HUES48 (cell line): ENCODE results near the gene ZBTB2.
"Not testable (repeated sequence)": the region's sequence is repeated elsewhere in the genome, so short reads cannot be mapped to it uniquely, and the experiment has no call there.

ENCODE experiments used
- H3K27ac ChIP-seq: one replicate; pipeline ENCODE4 v1.7.0; 2013; ENCODE audit warnings: low read depth, low read length, inconsistent platforms
- H3K27me3 ChIP-seq: 2 replicates; pipeline ENCODE4 v1.6.1; 2013; ENCODE audit warnings: mild to moderate bottlenecking, low read length; ENCODE audit not compliant: control insufficient read depth, insufficient read depth
- H3K36me3 ChIP-seq: 2 replicates; pipeline ENCODE4 v1.6.1; 2013; ENCODE audit warnings: low read length; ENCODE audit not compliant: control insufficient read depth, insufficient read depth
- H3K4me1 ChIP-seq: 2 replicates; pipeline ENCODE4 v1.6.1; 2013; ENCODE audit warnings: mild to moderate bottlenecking, low read length; ENCODE audit not compliant: control insufficient read depth, insufficient read depth
- H3K4me3 ChIP-seq: 2 replicates; pipeline ENCODE4 v1.5.1; 2013; ENCODE audit warnings: mild to moderate bottlenecking, low read depth, low read length
- H3K9ac ChIP-seq: 2 replicates; pipeline ENCODE4 v1.6.1; 2013; ENCODE audit warnings: mild to moderate bottlenecking, low read depth, low read length, moderate library complexity
- H3K9me3 ChIP-seq: 2 replicates; pipeline ENCODE4 v1.6.1; 2013; ENCODE audit warnings: low read length; ENCODE audit not compliant: control insufficient read depth, insufficient read depth

ZBTB2 gene

DNA sequence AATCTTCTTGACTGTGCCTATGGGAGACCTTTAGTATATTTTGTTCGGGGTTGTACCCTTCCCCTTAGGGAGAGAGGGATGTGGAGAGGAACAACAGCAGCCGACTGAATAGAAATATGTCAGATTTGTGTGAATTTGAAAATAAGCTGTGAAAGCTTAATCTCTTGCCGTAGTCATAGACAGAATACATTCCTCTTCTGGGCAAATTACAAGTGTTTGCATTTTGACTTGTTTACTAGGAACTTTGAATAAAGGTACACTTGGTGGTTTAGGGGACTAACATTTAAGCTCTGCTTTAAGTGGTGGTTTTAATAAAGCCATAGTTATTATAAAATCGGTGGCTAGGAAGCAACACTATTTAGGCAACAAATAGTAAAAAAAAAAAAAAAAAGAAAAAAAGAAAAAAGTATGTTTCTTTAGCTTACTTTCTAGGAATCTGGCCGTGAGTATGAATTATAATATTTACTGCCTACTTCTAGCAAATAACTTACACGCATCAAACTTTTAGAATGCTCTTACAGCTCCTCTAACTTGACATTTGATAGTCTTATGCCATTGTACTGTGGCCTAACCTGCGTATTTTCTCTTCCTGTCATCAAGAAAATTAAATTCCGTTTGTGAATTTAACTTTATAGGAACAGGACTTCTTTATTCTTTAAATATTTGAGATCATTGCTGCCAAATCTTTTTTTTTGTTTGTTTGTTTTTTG, 65.1 kb downstream of the ZBTB2 start:
- H3K27ac ChIP-seq: no peak overlapping the region
- peak overlapping the region; percentile 80 for H3K4me3 ChIP-seq
- H3K4me1 ChIP-seq: peaks cover 14% of the 10 kb centered on the region
- H3K9ac ChIP-seq: no peak overlapping the region
- no peaks in the 10 kb centered on the region for H3K36me3 ChIP-seq
- H3K27me3 ChIP-seq: peaks cover 13% of the 10 kb centered on the region
- no peaks in the 10 kb centered on the region for H3K9me3 ChIP-seq

GRCh38 chr6:151325075-151326050, 66.0 kb downstream of the ZBTB2 start:
- H3K9me3 ChIP-seq: no peaks in the 10 kb centered on the region
- no peak overlapping the region for H3K27ac ChIP-seq
- H3K27me3 ChIP-seq: peaks cover 13% of the 10 kb centered on the region
- peaks cover 14% of the 10 kb centered on the region for H3K4me1 ChIP-seq
- peak overlapping the region; percentile 59; the same call in 1 of the 2 replicates for H3K9ac ChIP-seq
- no peaks in the 10 kb centered on the region for H3K36me3 ChIP-seq
- peak overlapping the region; percentile 80 for H3K4me3 ChIP-seq

DNA sequence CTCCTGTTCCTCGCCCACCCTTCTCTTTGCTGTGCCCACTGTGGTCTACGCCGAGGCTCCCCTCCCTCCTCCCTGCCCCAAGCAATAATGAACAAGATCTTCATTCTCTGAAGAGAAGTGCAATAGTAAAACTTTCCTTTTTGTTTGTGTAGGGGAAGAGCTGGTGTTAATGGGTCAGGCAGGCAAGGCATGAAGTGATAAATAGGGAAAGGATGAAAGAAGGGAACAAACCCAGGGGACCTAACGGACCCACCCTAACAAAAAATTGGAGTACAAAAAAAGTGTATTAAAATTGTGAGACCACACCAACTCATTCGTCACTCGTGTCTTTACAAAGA, 66.9 kb downstream of the ZBTB2 start:
- peaks cover 14% of the 10 kb centered on the region for H3K4me1 ChIP-seq
- no peaks in the 10 kb centered on the region for H3K9me3 ChIP-seq
- H3K27ac ChIP-seq: no peak overlapping the region
- peaks cover 13% of the 10 kb centered on the region for H3K27me3 ChIP-seq
- H3K36me3 ChIP-seq: no peaks in the 10 kb centered on the region
- H3K4me3 ChIP-seq: no peak overlapping the region
- no peak overlapping the region for H3K9ac ChIP-seq

DNA sequence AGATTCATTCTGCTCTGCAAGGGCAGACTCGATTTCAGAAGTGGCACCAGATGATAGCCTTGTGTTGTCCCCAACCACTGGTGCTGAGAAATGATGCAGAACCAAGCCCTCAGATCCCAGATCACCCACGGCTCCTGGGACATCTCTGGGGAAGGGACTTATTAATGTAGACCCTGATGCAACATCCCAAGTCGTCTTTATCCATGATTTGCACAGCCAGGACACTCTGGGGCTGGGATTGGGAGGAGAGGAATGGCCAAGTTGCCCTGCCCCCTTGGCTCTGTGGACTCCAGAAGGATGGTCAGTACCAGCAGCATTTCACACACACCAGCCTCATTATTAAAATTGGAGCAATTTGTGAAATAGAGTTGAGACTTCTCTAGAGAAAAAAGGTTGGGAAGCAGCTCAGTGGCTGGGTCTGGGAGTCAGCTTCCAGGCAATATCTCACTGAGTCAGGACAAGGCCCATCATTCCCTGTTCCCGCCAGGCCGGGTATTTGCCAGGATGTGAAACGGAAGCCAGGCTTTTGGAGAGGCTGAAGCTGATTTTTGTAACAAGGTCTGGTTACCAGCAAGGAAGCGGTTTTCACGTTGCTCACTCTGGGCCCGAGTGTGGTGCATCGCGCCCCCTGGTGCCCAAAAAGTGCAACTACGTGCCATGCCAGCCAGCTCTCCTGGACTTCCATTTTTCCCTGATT, 67.4 kb downstream of the ZBTB2 start:
- Histone ChIP-seq H3K27me3 (peaks cover 13% of the 10 kb centered on the region), H3K36me3 (no peaks in the 10 kb centered on the region), H3K4me3 (no peak overlapping the region), H3K27ac (peak overlapping the region; percentile 16), H3K9me3 (no peaks in the 10 kb centered on the region), H3K4me1 (peaks cover 14% of the 10 kb centered on the region), H3K9ac (no peak overlapping the region)

DNA sequence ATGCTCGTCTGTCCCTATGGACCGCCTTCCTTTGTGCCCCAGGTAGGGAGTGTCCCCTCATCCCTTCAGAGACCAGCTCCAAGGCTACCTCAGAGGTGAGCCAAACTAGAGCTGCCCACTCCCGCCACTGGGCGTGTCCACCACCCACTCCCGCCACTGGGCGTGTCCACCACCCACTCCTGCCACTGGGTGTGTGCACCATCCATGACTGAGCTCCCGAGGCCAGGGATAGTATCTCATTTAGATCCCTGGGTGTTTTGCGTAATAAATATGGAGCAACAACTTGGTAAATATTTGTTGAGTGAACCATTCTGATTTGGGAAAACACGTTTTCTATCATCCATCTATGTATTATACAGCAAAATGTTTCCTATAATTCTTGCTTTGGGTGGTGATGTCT, 68.8 kb downstream of the ZBTB2 start:
- H3K4me3 ChIP-seq: no peak overlapping the region
- peaks cover 13% of the 10 kb centered on the region for H3K27me3 ChIP-seq
- H3K4me1 ChIP-seq: peaks cover 14% of the 10 kb centered on the region
- no peaks in the 10 kb centered on the region for H3K9me3 ChIP-seq
- H3K36me3 ChIP-seq: no peaks in the 10 kb centered on the region; the same call in 1 of the 2 replicates
- no peak overlapping the region for H3K9ac ChIP-seq
- no peak overlapping the region for H3K27ac ChIP-seq

DNA sequence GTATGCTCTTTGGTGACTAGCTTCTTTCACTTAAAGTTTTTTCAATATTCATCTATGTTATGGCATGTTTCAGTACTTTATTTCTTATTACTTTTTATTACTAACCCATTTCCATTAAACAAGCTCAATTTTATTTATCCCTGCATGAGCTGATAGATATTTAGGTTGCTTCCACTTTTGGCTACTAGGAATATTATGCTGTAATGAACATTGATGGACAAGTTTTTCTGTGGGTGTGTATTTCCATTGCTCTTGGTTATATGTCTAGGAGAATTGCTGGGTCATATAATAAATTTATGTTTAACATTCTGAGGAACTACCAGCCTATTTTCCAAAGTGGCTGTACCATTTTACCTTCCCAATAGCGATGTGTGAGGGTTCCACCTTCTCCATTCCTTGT, 69.9 kb downstream of the ZBTB2 start:
- Histone ChIP-seq H3K4me3 (no peak overlapping the region), H3K27me3 (peaks cover 13% of the 10 kb centered on the region), H3K9me3 (no peaks in the 10 kb centered on the region), H3K9ac (no peak overlapping the region), H3K27ac (no peak overlapping the region), H3K4me1 (peaks cover 14% of the 10 kb centered on the region), H3K36me3 (no peaks in the 10 kb centered on the region; the same call in 1 of the 2 replicates)

DNA sequence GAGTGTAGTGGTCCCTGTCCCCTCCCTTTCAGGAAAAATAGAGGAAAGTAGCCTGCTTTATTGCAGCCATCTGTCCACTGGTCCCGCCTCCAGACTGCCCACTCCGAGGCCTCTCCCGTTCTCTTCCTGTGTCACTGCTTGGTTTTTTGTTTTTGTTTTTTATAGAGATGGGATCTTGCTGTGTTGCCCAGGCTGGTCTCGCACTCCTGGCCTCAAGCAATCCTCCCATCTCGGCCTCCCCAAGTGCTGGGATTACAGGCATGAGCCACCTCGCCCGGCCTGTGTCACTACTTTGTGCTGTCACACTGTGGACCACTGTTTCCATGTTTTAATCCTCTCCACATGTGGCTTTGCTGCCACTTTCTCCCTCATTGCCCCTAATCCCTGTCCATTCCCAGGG, 71.2 kb downstream of the ZBTB2 start:
- no peak overlapping the region for H3K27ac ChIP-seq
- H3K9ac ChIP-seq: no peak overlapping the region
- no peaks in the 10 kb centered on the region for H3K9me3 ChIP-seq
- H3K27me3 ChIP-seq: peaks cover 7% of the 10 kb centered on the region
- H3K4me3 ChIP-seq: no peak overlapping the region
- H3K36me3 ChIP-seq: no peaks in the 10 kb centered on the region; the same call in 1 of the 2 replicates
- peaks cover 9% of the 10 kb centered on the region for H3K4me1 ChIP-seq

GRCh38 chr6:151317995-151318365, 73.4 kb downstream of the ZBTB2 start:
- Histone ChIP-seq H3K27ac (no peak overlapping the region), H3K27me3 (no peaks in the 10 kb centered on the region), H3K9ac (no peak overlapping the region), H3K36me3 (no peaks in the 10 kb centered on the region; the same call in 1 of the 2 replicates), H3K4me1 (peaks cover 7% of the 10 kb centered on the region), H3K9me3 (no peaks in the 10 kb centered on the region), H3K4me3 (no peak overlapping the region)

DNA sequence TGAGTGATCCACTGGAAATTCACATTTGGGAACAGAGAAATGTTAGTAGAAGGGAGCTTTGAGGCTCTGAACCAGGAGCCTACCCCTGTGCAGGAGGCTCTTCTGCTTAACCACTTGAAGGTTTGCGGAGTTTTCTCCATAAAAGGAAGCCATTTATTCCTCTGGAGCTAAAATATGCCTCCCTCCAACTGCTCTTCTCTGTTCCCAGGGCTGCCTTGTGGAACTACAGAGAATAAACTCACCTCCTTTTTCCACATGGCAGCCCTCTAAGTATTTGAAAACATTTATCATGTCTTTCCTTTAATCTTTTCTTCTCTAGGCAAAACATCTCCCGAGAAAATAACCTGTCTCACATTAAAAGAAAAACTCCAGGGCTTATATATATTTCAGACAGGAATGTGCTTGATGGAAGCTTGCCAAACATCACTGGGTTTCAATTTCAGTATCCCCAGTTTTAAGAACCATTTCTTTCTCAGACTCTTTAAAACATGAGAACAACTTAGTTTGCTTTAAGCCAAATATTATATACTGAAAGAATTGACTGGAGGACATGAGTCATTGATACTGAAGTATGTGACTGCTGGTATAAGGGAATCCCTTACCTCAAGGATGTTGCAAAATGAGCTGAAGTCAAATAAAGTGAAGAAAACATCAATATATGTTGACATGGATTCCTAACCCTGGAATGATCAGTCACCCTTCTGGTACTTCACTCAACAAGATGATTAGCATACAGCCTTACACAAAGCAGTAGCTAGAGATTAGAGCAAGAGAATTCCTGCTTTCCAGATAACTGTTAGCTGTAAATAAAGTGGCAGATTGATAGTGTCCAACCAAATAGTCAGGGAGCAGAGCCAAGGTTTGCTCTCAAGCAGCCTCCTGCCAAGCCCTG, 74.0 kb downstream of the ZBTB2 start:
- no peak overlapping the region for H3K27ac ChIP-seq
- H3K36me3 ChIP-seq: no peaks in the 10 kb centered on the region; the same call in 1 of the 2 replicates
- peaks cover 11% of the 10 kb centered on the region for H3K4me1 ChIP-seq

DNA sequence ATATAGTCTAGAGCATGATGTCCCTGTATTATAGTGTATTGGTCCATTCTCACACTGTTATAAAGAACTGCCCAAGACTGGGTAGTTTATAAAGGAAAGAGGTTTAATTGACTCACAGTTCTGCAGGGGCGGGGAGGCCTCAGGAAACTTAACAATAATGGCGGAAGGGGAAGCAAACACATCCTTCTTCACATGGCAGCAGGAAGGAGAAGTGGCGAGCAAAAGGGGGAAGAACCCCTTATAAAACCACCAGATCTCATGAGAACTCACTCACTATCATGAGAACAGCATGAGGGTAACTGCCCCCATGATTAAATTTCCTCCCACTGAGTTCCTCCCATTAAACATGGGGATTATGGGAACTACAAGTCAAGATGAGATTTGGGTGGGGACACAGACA, 75.7 kb downstream of the ZBTB2 start:
- peaks cover 11% of the 10 kb centered on the region for H3K4me1 ChIP-seq
- H3K4me3 ChIP-seq, H3K9me3 ChIP-seq, H3K27ac ChIP-seq, H3K27me3 ChIP-seq, H3K9ac ChIP-seq, H3K36me3 ChIP-seq: not testable (repeated sequence)

More for the DNA sequence above, 74.0 kb downstream of the ZBTB2 start:
- H3K4me3 ChIP-seq: no peak overlapping the region
- H3K9me3 ChIP-seq: no peaks in the 10 kb centered on the region
- H3K27me3 ChIP-seq: no peaks in the 10 kb centered on the region
- H3K9ac ChIP-seq: no peak overlapping the region
